A673 (cell line): ENCODE data around the gene BLTP3A.

ENCODE experiments used
- CTCF ChIP-seq: fragments of 300-800, 200-600 bp; sonication (generic); conservative IDR thresholded peaks from 2 replicates; pipeline ENCODE4 v1.5.1; 2017; ENCODE audit warnings: low read depth, mild to moderate bottlenecking, antibody characterized with exemption, low read length, moderate library complexity, mixed read lengths
- EZH2 ChIP-seq: fragments of 200-600 bp; sonication (generic); IDR thresholded peaks from 2 replicates; pipeline ENCODE4 v1.6.1; 2017; ENCODE audit warnings: borderline replicate concordance, low read depth, mild to moderate bottlenecking, mixed read lengths, antibody characterized with exemption, low read length; ENCODE audit not compliant: poor library complexity, severe bottlenecking

DNA sequence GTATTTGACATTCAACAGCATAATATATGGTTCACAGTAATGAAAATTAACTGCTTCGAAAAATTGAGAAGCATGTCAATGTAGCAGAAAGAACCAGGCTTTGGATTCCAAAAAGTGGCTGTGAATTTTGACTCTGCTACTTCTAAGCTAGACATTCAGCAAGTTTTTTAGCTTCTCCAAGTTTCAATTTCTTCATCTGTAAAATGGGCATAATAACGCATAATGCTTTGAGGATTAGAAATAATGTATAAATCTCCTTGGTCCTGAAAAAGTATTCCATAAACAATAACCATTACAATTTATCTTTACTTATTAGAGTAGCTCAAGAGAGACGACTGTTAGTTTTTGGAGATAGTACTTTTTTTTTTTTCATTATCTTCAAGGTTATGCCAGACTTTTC lies 7.7 kb downstream of the BLTP3A start:
- TF ChIP-seq CTCF, result no peak
- no peak for TF ChIP-seq EZH2
